Spleen (tissue), 11 donors: ENCODE measurements around the gene GRIK3. TPM values are rescaled to one million over a fixed set of nuclear protein-coding genes. Genes with fewer than 3 reads are reported as not detected.

Experiments used
- DNase-seq: peaks from one replicate; pipeline ENCODE4 v3.0.0-alpha.2; 2020
- H3K27ac ChIP-seq, 8 donors: fragments of 200-600 bp; sonication (generic) in 7 of 8; 1 replicate in 4 of 8; 2 replicates in 4 of 8; pipeline versions ENCODE4 v1.5.0 to v1.8.0; 2016 to 2021; ENCODE audit warnings: inconsistent platforms in 4 of 8, mild to moderate bottlenecking in 4 of 8, moderate library complexity in 1 of 8
- H3K27me3 ChIP-seq, 7 donors: fragments of 200-600 bp; sonication (generic) in 6 of 7; replicated peaks in 1 of 7; 1 replicate in 4 of 7; 2 replicates in 3 of 7; pipeline versions ENCODE4 v1.5.0 to v1.8.0; 2016 to 2021; ENCODE audit warnings: inconsistent platforms in 3 of 7, mild to moderate bottlenecking in 1 of 7
- H3K36me3 ChIP-seq, 6 donors: fragments of 200-600 bp; sonication (generic) in 5 of 6; 1 replicate in 4 of 6; 2 replicates in 2 of 6; pipeline versions ENCODE4 v1.5.0 to v1.8.0; 2016 to 2021; ENCODE audit warnings: inconsistent platforms in 2 of 6
- H3K4me1 ChIP-seq, 6 donors: fragments of 200-600 bp; sonication (generic) in 5 of 6; 1 replicate in 3 of 6; 2 replicates in 3 of 6; pipeline versions ENCODE4 v1.5.0 to v1.8.0; 2016 to 2021; ENCODE audit warnings: inconsistent platforms in 3 of 6
- H3K4me3 ChIP-seq, 8 donors: fragments of 200-600 bp; sonication (generic) in 7 of 8; 1 replicate in 4 of 8; 2 replicates in 4 of 8; pipeline versions ENCODE4 v1.5.0 to v1.8.0; 2016 to 2021; ENCODE audit warnings: inconsistent platforms in 4 of 8, mild to moderate bottlenecking in 4 of 8, moderate library complexity in 2 of 8
- H3K9me3 ChIP-seq, 8 donors: fragments of 200-600 bp; sonication (generic) in 7 of 8; 1 replicate in 4 of 8; 2 replicates in 4 of 8; pipeline versions ENCODE4 v1.5.0 to v1.8.0; 2016 to 2021; ENCODE audit warnings: inconsistent platforms in 4 of 8
- POLR2A ChIP-seq, 3 donors: fragments of 450-650 bp; IDR thresholded peaks; one replicate each; pipeline ENCODE4 v1.5.1; 2017; ENCODE audit warnings: antibody characterized with exemption in 3 of 3, mild to moderate bottlenecking in 1 of 3
- POLR2AphosphoS5 ChIP-seq, 3 donors: sonication (generic); formaldehyde crosslinking; IDR thresholded peaks; one replicate each; pipeline ENCODE4 v1.5.1; 2017; ENCODE audit warnings: antibody characterized with exemption in 3 of 3
- WGBS, 5 donors: extraction: QIAGEN DNeasy Blood & Tissue Kit in 3 of 5; methylation state at CpG; one replicate each; pipeline versions ENCODE4 v1.1.5 to v1.1.7; 2013 to 2018; 5-methylcytosine and 5-hydroxymethylcytosine counted together
- intact Hi-C: fragments of 100-400 bp; cut with DNase I; formaldehyde crosslinking; loops from one replicate; pipeline ENCODE4 v1.15.0; 2023; ENCODE audit warnings: low total_unique reads
- polyA plus RNA-seq, 3 donors: library from polyadenylated mRNA; stranded (reverse); fragments of 200-250 nt; gene quantifications; one replicate each; pipeline ENCODE4 v1.2.1, GENCODE V29; 2013
- total RNA-seq, 7 donors: library from RNA; depleted of rRNA in 3 of 7; stranded (reverse); fragments of >200 nt in 3 of 7; fragmentation: NEBNext Ultra II Directional in 4 of 7; extraction: Animal tissue kit (Norgen Biotek cat#: 25700) in 4 of 7; gene quantifications; one replicate each; pipeline versions ENCODE4 v1.1.0 to v1.2.1, GENCODE V29; 2016 to 2021
- TF ChIP-seq, protein P1 (sequence below), 11 experiments: fragments of 200-600 bp in 7 of 11; fragments of 450-650 bp in 4 of 11; sonication (generic) in 4 of 11; IDR thresholded peaks in 8 of 11; conservative IDR thresholded peaks in 3 of 11; 1 replicate in 7 of 11; 2 replicates in 4 of 11; pipeline versions ENCODE4 v1.4.0 to v1.8.0; 2016 to 2021; ENCODE audit warnings: antibody characterized with exemption in 11 of 11, inconsistent platforms in 4 of 11, mild to moderate bottlenecking in 1 of 11
- donor health status: healthy with polysubstance abuse.
- donor health status: DM: no; HTN: no; CAD: no; lungs with moderate emphysema.
- donor health status: DM: no; HTN: no; CAD: no.
- donor health status: Bipolar disorder and iron deficiency.
- donor health status: healthy.
- donor health status: DM: no; HTN: no; CAD: no.
- donor health status: DM: yes; HTN: yes; CAD: no.

GRIK3 gene
- total and polyA plus RNA-seq, 10 donors: 0.09 to 0.74 (median 0.19) TPM

DNA sequence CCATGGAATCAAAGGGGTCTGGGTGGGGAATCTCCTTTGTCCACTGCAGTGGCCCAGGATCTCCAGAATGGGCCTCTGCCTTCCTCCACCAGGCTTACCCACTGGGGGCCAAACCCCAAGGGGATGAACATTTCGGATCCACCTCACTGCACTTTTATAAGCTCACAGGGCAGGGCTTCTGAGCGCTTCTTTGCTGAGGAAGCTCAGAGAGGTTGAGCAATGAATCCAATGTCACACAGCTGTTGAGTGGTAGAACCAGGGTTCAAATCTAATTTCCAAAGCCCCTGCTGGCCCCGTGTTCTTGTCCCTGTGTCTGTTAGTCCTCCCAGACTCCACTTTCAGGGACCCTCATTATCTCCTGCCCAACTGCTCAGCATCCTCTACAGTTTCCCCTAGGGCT, 250.8 kb downstream of the GRIK3 start:
- 72 to 86% (median 74%) methylated on average over 3 of the region's 3 CpGs for WGBS, 5 donors
- intact Hi-C loops: no loop called here
- H3K36me3 ChIP-seq: no peaks in the 10 kb centered on the region
- no peaks in the 10 kb centered on the region for H3K9me3 ChIP-seq
- H3K4me3 ChIP-seq: no peak overlapping the region
- DNase-seq: no peak
- H3K27me3 ChIP-seq: peaks cover 0 to 66% (median 5%) of the 10 kb centered on the region in 7 donors
- no peak for TF ChIP-seq POLR2AphosphoS5 (IDR thresholded peaks at IDR 0.05)
- TF ChIP-seq POLR2A (IDR thresholded peaks at IDR 0.05): no peak
- TF ChIP-seq, protein P1, sequence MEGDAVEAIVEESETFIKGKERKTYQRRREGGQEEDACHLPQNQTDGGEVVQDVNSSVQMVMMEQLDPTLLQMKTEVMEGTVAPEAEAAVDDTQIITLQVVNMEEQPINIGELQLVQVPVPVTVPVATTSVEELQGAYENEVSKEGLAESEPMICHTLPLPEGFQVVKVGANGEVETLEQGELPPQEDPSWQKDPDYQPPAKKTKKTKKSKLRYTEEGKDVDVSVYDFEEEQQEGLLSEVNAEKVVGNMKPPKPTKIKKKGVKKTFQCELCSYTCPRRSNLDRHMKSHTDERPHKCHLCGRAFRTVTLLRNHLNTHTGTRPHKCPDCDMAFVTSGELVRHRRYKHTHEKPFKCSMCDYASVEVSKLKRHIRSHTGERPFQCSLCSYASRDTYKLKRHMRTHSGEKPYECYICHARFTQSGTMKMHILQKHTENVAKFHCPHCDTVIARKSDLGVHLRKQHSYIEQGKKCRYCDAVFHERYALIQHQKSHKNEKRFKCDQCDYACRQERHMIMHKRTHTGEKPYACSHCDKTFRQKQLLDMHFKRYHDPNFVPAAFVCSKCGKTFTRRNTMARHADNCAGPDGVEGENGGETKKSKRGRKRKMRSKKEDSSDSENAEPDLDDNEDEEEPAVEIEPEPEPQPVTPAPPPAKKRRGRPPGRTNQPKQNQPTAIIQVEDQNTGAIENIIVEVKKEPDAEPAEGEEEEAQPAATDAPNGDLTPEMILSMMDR (IDR thresholded peaks at IDR 0.05 in 8 of 11, conservative IDR thresholded peaks at IDR 0.05 in 3 of 11): no peak
- no peak overlapping the region for H3K27ac ChIP-seq
- H3K4me1 ChIP-seq: no peaks in the 10 kb centered on the region

DNA sequence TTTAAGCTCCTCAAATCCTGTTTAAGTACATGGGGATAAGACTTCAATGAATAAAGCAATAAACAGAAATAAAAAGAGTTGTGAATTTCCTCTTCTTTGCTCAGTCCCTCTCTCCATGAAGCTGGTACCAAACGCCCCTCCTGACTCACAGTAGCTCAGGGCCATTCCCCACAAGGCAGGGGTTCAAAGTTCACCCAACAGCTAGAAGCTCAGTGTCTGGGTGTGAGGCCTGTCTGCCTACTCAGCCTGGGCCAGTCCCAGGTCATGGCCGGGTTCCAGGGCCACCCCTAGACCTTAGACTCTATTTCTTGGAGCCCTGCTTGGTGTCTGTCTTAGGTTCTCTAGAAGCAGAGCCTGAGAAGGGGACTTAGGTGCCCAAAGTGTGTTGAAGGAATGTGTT, 251.5 kb downstream of the GRIK3 start:
- no peak for DNase-seq
- Histone ChIP-seq H3K27me3 (peaks cover 0 to 59% (median 4%) of the 10 kb centered on the region in 7 donors), H3K4me3 (no peak overlapping the region), H3K9me3 (no peaks in the 10 kb centered on the region), H3K4me1 (no peaks in the 10 kb centered on the region), H3K27ac (no peak overlapping the region), H3K36me3 (no peaks in the 10 kb centered on the region)
- TF ChIP-seq POLR2AphosphoS5 (IDR thresholded peaks at IDR 0.05) (no peak), POLR2A (IDR thresholded peaks at IDR 0.05) (no peak)
- TF ChIP-seq, protein P1 (IDR thresholded peaks at IDR 0.05 in 8 of 11, conservative IDR thresholded peaks at IDR 0.05 in 3 of 11): no peak
- intact Hi-C loops: no loop called here
- WGBS, 5 donors: 56 to 86% (median 64%) methylated on average over 2 of the region's 2 CpGs

DNA sequence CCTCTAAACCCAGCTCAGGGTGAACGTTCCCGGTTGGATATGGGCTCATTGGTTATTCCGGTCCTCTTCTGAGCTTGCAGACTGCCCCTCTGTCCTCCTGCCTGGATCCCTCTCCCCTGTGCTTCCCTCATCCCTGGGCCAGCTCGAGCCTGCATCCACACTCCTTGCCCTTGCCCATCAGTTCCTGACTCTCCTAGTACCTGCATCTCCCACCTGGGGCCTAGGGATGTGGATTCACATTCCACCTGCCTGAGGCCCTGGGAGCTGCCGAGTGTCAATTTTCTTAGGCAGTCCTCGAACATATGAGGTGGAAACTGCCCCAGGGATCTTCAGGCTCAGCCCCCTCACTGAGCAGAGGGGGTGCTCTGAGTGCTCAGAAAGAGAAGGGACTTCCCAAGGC, 252.2 kb downstream of the GRIK3 start:
- peaks cover 0 to 54% (median 0%) of the 10 kb centered on the region in 7 donors for H3K27me3 ChIP-seq
- H3K9me3 ChIP-seq: no peaks in the 10 kb centered on the region
- intact Hi-C loops: no loop called here
- no peaks in the 10 kb centered on the region for H3K4me1 ChIP-seq
- WGBS, 5 donors: 78 to 90% (median 80%) methylated on average over 6 of the region's 6 CpGs
- no peak overlapping the region for H3K4me3 ChIP-seq
- no peak for TF ChIP-seq POLR2AphosphoS5 (IDR thresholded peaks at IDR 0.05)
- TF ChIP-seq, protein P1 (IDR thresholded peaks at IDR 0.05 in 8 of 11, conservative IDR thresholded peaks at IDR 0.05 in 3 of 11): no peak
- TF ChIP-seq POLR2A (IDR thresholded peaks at IDR 0.05): no peak
- no peak overlapping the region for H3K27ac ChIP-seq
- DNase-seq: no peak
- H3K36me3 ChIP-seq: no peaks in the 10 kb centered on the region

DNA sequence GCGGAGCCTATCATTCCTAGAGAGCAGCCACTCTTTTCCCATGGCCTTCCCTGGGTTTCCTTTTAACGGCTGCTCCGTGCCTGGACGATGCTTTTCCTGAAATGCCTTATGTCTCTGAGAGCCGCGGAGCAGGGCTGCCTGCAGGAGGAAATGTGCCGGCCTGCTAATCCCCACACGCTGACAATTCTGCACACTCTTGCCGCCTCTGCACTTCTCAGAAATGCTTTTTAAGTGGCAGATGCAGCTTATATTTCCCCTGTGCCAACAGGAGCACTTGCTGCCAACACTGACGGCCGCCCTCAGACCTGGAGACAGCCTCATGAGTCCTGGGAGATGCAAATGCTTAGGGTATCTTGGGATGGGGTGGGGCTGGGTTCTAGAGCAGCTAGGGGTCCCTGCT, 253.2 kb downstream of the GRIK3 start:
- Histone ChIP-seq H3K4me1 (no peaks in the 10 kb centered on the region), H3K36me3 (no peaks in the 10 kb centered on the region), H3K9me3 (no peaks in the 10 kb centered on the region), H3K4me3 (no peak overlapping the region), H3K27ac (no peak overlapping the region), H3K27me3 (peaks cover 0 to 54% (median 0%) of the 10 kb centered on the region in 7 donors)
- WGBS, 5 donors: 56 to 71% (median 61%) methylated on average over 9 to 11 of the region's 11 CpGs
- DNase-seq: no peak
- TF ChIP-seq POLR2A (IDR thresholded peaks at IDR 0.05) (no peak), POLR2AphosphoS5 (IDR thresholded peaks at IDR 0.05) (no peak)
- TF ChIP-seq, protein P1 (IDR thresholded peaks at IDR 0.05 in 8 of 11, conservative IDR thresholded peaks at IDR 0.05 in 3 of 11): no peak
- intact Hi-C loops: no loop called here
